ENCODE measurements around the gene BCL6B. TPM values are rescaled to one million over a fixed set of nuclear protein-coding genes. Genes with fewer than 3 reads are reported as not detected.

BCL6B gene
- total RNA-seq, 1 donor, result not detected

- Histone ChIP-seq H3K9me3 (ENCODE audit: low read depth, low read length) (no peaks in the 10 kb centered on the region), H3K27me3 (ENCODE audit: insufficient read depth, low read length) (peaks cover 3% of the 10 kb centered on the region), H3K4me3 (ENCODE audit: low read length) (no peak overlapping the region), H3K4me1 (ENCODE audit: insufficient read depth, low read length) (peaks cover 65% of the 10 kb centered on the region)
Measured at GRCh38 chr17:7017827-7018200, 5.0 kb upstream of the BCL6B start.

DNA sequence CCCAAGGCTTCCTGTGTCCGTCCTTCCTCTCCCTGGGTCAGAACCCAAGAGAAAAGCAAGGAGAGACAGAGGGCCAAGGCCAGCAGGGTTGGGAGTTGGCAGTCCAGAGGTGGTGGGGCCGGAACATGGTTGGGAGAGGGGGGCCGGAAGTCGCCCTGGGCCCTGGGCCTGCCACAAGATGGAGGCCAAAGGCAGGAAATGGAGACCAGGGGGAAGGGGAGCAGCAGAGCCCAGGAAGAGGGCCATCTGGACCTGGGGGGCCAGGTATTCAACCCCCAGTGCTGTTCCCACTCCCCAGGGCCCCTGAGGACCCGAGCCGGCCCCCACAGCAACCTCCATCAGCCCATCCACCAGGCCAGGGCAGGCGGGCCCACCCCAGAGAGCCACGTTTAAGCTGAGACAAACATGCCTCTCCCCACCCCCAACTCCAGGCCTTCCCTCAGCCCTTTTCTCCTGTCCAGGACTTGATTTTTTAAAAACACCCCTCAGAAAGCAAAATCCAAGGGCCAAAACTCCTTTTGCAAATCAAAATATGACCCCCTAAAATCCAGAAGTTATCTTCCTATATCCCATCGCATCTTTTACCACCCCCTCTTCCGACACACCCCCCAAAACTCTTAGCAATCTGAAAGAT, 4.4 kb upstream of the BCL6B start:
- Histone ChIP-seq H3K4me3 (ENCODE audit: low read length) (no peak overlapping the region), H3K9me3 (ENCODE audit: low read depth, low read length) (no peaks in the 10 kb centered on the region)

DNA sequence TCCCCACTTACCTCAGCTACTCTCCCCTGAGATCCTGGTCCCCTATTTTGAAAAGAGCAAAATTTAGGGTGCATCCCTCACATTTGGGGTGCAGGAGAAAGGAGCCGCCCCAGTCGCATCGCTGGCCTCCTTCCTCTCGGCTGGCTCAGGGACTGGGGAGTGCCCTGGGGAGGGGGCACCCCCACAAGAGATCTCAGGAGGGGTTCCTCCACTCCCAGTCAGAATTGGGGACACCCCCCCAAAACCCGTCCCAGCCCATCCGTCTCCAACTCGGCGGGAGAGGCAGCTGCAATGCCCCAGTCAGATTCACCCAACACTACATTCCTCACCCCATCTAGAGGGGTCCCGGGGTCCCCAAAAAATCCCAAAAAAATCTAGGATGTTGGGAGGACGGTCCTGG, 3.5 kb upstream of the BCL6B start:
- H3K9me3 ChIP-seq (ENCODE audit: low read depth, low read length), result no peaks in the 10 kb centered on the region
- no peak overlapping the region for H3K4me3 ChIP-seq (ENCODE audit: low read length)
- peaks cover 6% of the 10 kb centered on the region for H3K27me3 ChIP-seq (ENCODE audit: insufficient read depth, low read length)
- peaks cover 66% of the 10 kb centered on the region for H3K4me1 ChIP-seq (ENCODE audit: insufficient read depth, low read length)

More for the DNA sequence above, 4.4 kb upstream of the BCL6B start:
- peaks cover 6% of the 10 kb centered on the region for H3K27me3 ChIP-seq (ENCODE audit: insufficient read depth, low read length)
- peaks cover 68% of the 10 kb centered on the region for H3K4me1 ChIP-seq (ENCODE audit: insufficient read depth, low read length)

- Histone ChIP-seq H3K4me1 (ENCODE audit: insufficient read depth, low read length) (peaks cover 66% of the 10 kb centered on the region), H3K4me3 (ENCODE audit: low read length) (no peak overlapping the region), H3K27me3 (ENCODE audit: insufficient read depth, low read length) (peaks cover 6% of the 10 kb centered on the region), H3K9me3 (ENCODE audit: low read depth, low read length) (no peaks in the 10 kb centered on the region)
Measured at GRCh38 chr17:7019839-7020519, 2.9 kb upstream of the BCL6B start.

DNA sequence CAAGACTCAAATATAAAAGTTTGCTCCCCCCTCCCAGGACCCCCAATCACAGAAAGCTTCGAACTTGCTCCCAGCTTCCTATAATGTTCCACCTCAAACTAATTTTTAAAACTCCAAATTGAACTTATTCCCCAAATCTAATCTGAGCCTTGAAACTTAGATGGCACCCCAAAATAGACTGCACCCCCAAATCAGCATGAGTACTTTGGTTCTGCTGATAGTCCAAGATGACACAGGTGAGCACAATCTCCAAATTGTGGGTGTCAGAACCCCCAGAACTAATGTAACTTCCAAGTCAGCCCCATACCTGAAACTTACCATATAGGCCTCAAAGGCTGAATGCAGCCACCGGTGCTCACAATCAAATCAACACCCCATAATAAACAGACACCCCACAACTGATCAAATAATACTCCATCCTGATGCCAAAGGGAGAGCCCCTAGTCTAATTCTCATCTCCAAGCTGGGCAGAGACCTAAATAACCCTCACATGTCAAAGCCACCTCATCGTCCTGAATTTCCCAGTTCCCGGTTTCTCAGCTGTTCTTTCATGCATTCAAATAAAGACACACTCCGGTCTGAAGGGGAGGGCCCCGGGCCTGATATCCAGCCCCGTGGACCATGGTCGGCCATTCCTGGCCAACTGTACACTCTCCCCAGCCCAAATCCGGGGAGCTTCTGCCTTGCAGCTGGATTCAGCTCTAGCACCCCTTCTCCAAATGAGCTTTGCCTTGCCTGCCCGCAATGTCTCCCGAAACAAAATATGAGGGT, 1.8 kb upstream of the BCL6B start:
- H3K9me3 ChIP-seq (ENCODE audit: low read depth, low read length), result no peaks in the 10 kb centered on the region
- H3K27me3 ChIP-seq (ENCODE audit: insufficient read depth, low read length), result peaks cover 6% of the 10 kb centered on the region
- H3K4me1 ChIP-seq (ENCODE audit: insufficient read depth, low read length), result peaks cover 55% of the 10 kb centered on the region
- H3K4me3 ChIP-seq (ENCODE audit: low read length), result no peak overlapping the region

GRCh38 chr17:7021993-7022778, 664 bp upstream of the BCL6B start:
- H3K4me3 ChIP-seq (ENCODE audit: low read length), result peak overlapping the region; percentile 21
- H3K9me3 ChIP-seq (ENCODE audit: low read depth, low read length), result no peaks in the 10 kb centered on the region
- peaks cover 43% of the 10 kb centered on the region for H3K4me1 ChIP-seq (ENCODE audit: insufficient read depth, low read length)
- peaks cover 6% of the 10 kb centered on the region for H3K27me3 ChIP-seq (ENCODE audit: insufficient read depth, low read length)

GRCh38 chr17:7023576-7024401, 939 bp downstream of the BCL6B start:
- no peaks in the 10 kb centered on the region for H3K9me3 ChIP-seq (ENCODE audit: low read depth, low read length)
- H3K27me3 ChIP-seq (ENCODE audit: insufficient read depth, low read length), result peaks cover 6% of the 10 kb centered on the region
- peaks cover 33% of the 10 kb centered on the region for H3K4me1 ChIP-seq (ENCODE audit: insufficient read depth, low read length)
- H3K4me3 ChIP-seq (ENCODE audit: low read length), result peak overlapping the region; percentile 12

- peaks cover 6% of the 10 kb centered on the region for H3K27me3 ChIP-seq (ENCODE audit: insufficient read depth, low read length)
- no peaks in the 10 kb centered on the region for H3K9me3 ChIP-seq (ENCODE audit: low read depth, low read length)
- H3K4me1 ChIP-seq (ENCODE audit: insufficient read depth, low read length), result peaks cover 39% of the 10 kb centered on the region
- H3K4me3 ChIP-seq (ENCODE audit: low read length), result no peak overlapping the region
Measured at GRCh38 chr17:7024402-7024785, 1.5 kb downstream of the BCL6B start.

GRCh38 chr17:7025245-7025644, 2.4 kb downstream of the BCL6B start:
- Histone ChIP-seq H3K27me3 (ENCODE audit: insufficient read depth, low read length) (peaks cover 6% of the 10 kb centered on the region), H3K4me3 (ENCODE audit: low read length) (no peak overlapping the region), H3K9me3 (ENCODE audit: low read depth, low read length) (no peaks in the 10 kb centered on the region), H3K4me1 (ENCODE audit: insufficient read depth, low read length) (peaks cover 47% of the 10 kb centered on the region)

DNA sequence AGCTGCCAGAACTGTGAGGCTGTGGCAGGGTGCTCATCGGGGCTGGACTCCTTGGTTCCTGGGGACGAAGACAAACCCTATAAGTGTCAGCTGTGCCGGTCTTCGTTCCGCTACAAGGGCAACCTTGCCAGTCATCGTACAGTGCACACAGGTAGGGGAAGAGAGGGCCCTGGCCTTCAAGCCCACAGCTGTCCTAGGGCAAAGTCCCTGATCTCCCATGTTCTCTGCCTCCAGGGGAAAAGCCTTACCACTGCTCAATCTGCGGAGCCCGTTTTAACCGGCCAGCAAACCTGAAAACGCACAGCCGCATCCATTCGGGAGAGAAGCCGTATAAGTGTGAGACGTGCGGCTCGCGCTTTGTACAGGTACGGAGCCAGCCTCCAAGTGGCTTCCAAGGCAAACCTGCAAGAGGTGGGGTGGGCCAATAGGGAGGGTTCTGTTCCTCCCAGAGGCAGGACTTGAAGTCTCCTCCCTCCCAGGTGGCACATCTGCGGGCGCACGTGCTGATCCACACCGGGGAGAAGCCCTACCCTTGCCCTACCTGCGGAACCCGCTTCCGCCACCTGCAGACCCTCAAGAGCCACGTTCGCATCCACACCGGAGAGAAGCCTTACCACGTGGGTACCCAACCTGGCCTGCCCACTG, 3.7 kb downstream of the BCL6B start:
- peaks cover 6% of the 10 kb centered on the region for H3K27me3 ChIP-seq (ENCODE audit: insufficient read depth, low read length)
- H3K4me3 ChIP-seq (ENCODE audit: low read length), result no peak overlapping the region
- H3K4me1 ChIP-seq (ENCODE audit: insufficient read depth, low read length), result peaks cover 44% of the 10 kb centered on the region
- H3K9me3 ChIP-seq (ENCODE audit: low read depth, low read length), result no peaks in the 10 kb centered on the region

- Histone ChIP-seq H3K27me3 (ENCODE audit: insufficient read depth, low read length) (peaks cover 6% of the 10 kb centered on the region), H3K4me1 (ENCODE audit: insufficient read depth, low read length) (peaks cover 37% of the 10 kb centered on the region), H3K9me3 (ENCODE audit: low read depth, low read length) (no peaks in the 10 kb centered on the region), H3K4me3 (ENCODE audit: low read length) (no peak overlapping the region)
Measured at GRCh38 chr17:7027335-7027734, 4.5 kb downstream of the BCL6B start.

DNA sequence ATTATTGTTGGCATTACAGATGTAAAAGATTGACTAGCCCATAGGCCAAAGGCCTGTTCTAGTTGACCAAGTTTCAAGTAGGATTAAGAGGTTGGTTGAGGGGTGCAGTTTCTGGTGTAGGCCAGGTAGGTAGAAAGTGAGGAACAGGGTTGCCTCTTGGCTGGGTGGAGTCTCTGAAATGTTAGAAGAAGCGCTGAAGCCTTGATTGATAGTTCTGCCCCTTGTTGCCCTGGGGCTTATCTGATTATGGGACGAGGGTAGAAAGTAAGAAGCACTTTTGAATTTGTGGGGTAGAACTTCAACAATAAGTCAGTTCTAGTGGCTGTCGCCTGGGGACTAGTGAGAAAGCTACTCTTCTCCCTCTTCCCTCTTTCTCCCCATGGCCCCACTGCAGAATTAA, 6.2 kb downstream of the BCL6B start:
- Histone ChIP-seq H3K9me3 (ENCODE audit: low read depth, low read length) (no peaks in the 10 kb centered on the region), H3K4me3 (ENCODE audit: low read length) (no peak overlapping the region), H3K4me1 (ENCODE audit: insufficient read depth, low read length) (peaks cover 26% of the 10 kb centered on the region), H3K27me3 (ENCODE audit: insufficient read depth, low read length) (no peaks in the 10 kb centered on the region)

DNA sequence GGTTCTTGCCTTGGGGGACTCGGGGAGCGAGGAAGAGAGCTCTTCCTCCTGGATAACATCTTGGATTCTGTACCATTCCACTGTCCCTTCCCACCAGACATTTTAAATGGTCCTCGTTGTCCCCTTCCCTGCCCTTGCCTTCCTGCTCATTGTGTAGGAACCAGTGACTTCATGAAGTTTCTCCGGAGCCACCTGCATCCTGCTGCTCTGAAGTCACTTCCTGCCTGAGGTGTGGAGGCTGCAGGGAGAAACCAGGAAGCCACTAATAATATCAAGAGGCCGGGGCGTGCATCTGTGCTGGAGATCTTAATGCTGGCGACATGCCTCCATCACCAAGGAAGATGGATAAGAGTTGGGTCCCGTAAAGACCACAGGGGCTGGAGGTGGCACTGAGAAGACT, 6.8 kb downstream of the BCL6B start:
- Histone ChIP-seq H3K4me1 (ENCODE audit: insufficient read depth, low read length) (peaks cover 31% of the 10 kb centered on the region), H3K4me3 (ENCODE audit: low read length) (no peak overlapping the region), H3K9me3 (ENCODE audit: low read depth, low read length) (no peaks in the 10 kb centered on the region), H3K27me3 (ENCODE audit: insufficient read depth, low read length) (no peaks in the 10 kb centered on the region)

Measured in mononuclear cell (primary cell).